Stimulated activated CD4-positive, alpha-beta T cell treated with anti-CD3 and anti-CD28 coated beads, Interleukin-15, amount 100 ng/mL, for 1 hour (primary cell): ENCODE measurements around the gene DCD.

ENCODE experiments used
- DNase-seq, 2 donors: peaks; one replicate each; pipeline ENCODE4 v3.0.0-alpha.2; 2020; ENCODE audit warnings: low read depth in 1 of 2, low spot score in 1 of 2

The DCD gene

DNA sequence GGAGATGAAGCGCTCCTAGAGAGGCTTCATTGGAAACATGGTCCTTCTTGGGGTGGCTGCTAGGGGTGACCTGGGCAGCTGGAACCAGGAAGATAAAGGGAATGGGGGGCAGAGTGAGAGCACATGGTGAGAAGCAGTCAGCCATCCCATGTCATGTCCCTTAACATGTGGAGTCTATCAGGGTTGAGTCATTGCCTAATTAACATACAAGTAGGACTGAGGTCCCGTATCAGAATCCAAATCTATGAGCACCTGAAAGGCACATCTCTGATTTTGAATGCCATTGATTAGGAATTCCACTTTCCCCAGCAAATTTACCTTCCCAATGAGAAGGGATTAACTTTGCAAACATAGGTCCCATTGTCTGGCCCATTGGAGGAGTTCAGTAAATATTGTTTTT, 39.4 kb downstream of the DCD start:
- DNase-seq: no peak

- no peak for DNase-seq
Measured at GRCh38 chr12:54608156-54608555, 40.0 kb downstream of the DCD start.

DNA sequence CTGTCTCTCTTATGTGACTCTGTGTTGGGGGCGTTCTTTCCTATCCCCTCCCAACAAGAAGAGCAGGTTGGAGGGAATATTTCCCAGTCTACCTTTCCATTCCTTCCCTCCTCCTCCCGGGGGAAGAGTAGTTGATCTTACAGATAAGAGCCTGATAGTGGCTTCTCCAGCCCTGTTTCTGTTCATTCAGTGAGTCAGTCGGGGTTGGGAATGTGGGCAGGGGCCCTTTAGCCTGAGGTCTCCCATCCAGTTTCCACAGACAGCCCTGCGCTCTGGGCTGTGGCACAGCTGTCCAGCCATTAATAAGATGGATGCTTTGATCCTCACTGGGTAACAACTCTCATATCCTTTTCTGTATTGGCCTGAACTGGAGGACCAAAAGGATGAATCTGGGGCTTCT, 41.6 kb downstream of the DCD start:
- no peak for DNase-seq

DNA sequence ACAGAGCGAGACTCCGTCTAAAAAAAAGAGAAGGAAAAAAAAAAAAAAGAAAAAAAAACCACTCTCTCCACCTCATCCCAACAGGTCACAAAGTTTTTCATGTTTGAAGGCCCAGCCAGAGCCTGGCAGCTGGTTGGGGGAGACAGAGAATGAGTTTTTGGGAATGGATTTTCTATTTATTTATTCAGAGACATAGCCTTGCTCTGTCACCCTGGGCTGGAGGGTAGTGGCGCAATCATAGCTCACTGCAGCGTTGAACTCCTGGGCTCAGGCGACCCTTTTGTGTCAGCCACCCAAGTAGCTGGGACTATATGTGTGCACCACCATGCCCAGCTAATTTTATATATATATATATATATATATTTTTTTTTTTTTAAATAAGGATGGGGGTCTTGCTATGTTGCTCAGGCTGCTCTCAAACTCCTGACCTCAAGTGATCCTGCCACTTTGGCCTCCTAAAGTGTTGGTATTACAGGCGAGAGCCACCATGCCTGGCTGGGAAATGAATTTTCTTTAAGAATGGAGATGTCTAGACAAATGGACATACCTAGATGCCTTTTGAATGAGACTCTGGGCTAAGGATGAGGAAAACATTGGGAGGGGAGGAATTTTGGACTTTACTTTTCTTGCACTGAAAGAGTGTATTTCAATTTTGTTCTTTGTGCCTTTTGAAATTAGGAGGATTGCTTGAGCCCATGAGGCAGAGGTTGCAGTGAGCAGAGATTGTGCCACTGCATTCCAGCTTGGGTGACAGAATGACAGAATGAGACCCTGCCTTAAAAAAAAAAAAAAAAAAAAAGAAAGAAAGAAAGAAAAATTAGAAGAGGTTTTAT, 42.8 kb downstream of the DCD start:
- no peak for DNase-seq

- no peak for DNase-seq
Measured at GRCh38 chr12:54604436-54604835, 43.7 kb downstream of the DCD start.

DNA sequence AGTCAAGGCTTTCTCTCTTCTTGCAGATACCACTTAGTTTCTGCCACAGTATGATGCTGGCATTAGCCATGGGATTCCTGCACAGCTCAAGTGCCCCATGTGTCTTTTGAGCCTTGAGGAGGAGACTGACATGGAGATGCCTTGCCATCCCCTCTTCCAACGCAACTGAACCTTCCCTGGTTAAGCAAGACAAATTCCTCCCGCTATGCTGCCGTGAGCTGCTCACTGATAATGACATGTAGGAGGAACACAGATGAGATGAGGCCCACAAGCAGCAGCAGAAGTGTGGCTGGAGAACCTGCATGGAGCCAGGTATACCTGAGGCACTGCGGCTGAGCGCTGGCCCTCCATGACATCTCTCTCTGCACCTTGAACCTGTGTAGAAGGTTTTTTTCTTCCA, 44.3 kb downstream of the DCD start:
- DNase-seq: no peak

- DNase-seq: peak in 1 of 2 donors; percentile 28
Measured at GRCh38 chr12:54603173-54603814, 44.9 kb downstream of the DCD start.

DNA sequence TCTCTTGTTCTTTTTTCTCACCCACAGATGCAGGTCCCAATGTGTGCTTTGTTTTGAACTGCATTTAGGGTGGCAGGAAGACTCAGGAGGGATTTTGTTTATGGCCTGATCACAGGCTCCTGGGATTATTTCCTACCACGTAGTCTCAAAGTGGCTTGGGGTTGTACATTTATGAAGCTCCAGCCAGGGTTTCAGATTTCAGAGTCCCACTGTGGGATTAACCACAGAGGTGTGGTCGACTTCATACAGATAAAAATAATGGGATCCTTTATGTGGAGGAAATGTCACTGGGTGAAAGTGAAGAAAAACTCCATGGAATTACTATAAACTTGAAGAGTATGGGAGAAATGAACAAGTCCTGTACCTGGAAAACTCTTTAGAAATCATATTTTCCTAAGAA, 45.5 kb downstream of the DCD start:
- no peak for DNase-seq

- no peak for DNase-seq
Measured at GRCh38 chr12:54601841-54602240, 46.3 kb downstream of the DCD start.

- no peak for DNase-seq
Measured at GRCh38 chr12:54598970-54599369, 49.2 kb downstream of the DCD start.

- DNase-seq: peak; percentile 19 to 36
Measured at GRCh38 chr12:54596526-54596946, 51.6 kb downstream of the DCD start.

GRCh38 chr12:54595471-54595870, 52.7 kb downstream of the DCD start:
- no peak for DNase-seq
